Measurements from ENCODE around the gene AGPAT2.

DNA sequence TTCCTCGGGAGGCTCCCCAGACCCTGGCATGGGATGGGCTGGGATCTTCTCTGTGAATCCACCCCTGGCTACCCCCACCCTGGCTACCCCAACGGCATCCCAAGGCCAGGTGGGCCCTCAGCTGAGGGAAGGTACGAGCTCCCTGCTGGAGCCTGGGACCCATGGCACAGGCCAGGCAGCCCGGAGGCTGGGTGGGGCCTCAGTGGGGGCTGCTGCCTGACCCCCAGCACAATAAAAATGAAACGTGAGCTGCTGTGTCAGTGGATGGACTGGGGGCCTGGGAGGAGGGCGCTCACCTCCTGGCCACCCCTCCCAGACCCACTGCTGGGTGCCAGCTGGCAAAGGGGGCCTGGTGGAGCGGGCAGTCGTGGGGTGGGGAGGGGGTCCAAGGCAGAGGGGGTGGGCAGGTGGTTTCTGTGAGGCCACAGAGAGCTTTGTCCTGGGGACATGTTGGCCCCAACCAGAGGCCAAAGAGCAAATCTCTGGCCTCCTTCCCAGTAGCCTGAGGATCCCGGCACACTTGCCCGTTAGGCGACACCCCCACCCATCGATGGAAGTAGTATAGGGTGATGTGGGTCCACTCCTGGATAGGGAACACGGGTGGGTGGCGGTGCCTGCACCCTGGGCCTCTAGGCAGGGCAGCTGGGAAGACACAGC lies 14.7 kb downstream of the AGPAT2 start:
- TF ChIP-seq SIN3A (IDR thresholded peaks at IDR 0.05; ENCODE audit: borderline replicate concordance, insufficient read depth, low read length) (no peak), POLR2AphosphoS5 (IDR thresholded peaks at IDR 0.05; ENCODE audit: low read depth, low read length) (no peak), TAF1 (IDR thresholded peaks at IDR 0.05; ENCODE audit: borderline replicate concordance, insufficient read depth, low read length) (no peak)
- TF ChIP-seq, protein P1, sequence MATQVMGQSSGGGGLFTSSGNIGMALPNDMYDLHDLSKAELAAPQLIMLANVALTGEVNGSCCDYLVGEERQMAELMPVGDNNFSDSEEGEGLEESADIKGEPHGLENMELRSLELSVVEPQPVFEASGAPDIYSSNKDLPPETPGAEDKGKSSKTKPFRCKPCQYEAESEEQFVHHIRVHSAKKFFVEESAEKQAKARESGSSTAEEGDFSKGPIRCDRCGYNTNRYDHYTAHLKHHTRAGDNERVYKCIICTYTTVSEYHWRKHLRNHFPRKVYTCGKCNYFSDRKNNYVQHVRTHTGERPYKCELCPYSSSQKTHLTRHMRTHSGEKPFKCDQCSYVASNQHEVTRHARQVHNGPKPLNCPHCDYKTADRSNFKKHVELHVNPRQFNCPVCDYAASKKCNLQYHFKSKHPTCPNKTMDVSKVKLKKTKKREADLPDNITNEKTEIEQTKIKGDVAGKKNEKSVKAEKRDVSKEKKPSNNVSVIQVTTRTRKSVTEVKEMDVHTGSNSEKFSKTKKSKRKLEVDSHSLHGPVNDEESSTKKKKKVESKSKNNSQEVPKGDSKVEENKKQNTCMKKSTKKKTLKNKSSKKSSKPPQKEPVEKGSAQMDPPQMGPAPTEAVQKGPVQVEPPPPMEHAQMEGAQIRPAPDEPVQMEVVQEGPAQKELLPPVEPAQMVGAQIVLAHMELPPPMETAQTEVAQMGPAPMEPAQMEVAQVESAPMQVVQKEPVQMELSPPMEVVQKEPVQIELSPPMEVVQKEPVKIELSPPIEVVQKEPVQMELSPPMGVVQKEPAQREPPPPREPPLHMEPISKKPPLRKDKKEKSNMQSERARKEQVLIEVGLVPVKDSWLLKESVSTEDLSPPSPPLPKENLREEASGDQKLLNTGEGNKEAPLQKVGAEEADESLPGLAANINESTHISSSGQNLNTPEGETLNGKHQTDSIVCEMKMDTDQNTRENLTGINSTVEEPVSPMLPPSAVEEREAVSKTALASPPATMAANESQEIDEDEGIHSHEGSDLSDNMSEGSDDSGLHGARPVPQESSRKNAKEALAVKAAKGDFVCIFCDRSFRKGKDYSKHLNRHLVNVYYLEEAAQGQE (IDR thresholded peaks at IDR 0.05; ENCODE audit: insufficient read depth in 1 of 2, low read depth in 2 of 2, low read length in 2 of 2) = no peak

Data from PFSK-1 (cell line).